Measurements from ENCODE around the gene EGLN2. TPM values are rescaled to one million over a fixed set of nuclear protein-coding genes. Genes with fewer than 3 reads are reported as not detected.
"Not testable (repeated sequence)": the region's sequence is repeated elsewhere in the genome, so short reads cannot be mapped to it uniquely, and the experiment has no call there.

The EGLN2 gene
- polyA plus RNA-seq, 1 donor: 59.5 TPM

- not testable (repeated sequence) for DNase-seq
These were observed 43.0 kb downstream of the EGLN2 start for GRCh38 chr19:40842012-40842411.

GRCh38 chr19:40842997-40843652, 44.1 kb downstream of the EGLN2 start:
- not testable (repeated sequence) for DNase-seq

- DNase-seq: not testable (repeated sequence)
These were observed 44.7 kb downstream of the EGLN2 start for GRCh38 chr19:40843653-40844052.

DNA sequence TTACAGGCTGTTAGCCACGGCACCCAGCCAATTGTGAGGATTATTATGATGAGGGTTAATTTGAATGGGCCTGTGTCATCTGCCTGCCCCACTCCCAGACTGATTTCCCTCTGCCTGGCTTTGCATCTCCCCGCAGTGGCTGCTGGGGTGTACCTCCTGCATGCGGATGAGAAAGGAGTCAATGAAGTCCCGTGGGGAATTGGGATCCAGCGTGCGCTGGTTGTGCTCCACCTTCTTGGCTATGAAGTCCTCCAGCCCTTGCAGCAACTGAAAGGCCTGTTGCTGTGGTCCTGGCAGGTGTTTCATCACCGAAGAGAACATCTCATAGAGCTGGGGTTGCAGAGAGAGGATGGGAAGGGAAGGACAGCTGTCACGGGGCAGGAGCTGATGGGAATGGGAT, 47.7 kb downstream of the EGLN2 start:
- DNase-seq: not testable (repeated sequence)

- DNase-seq: not testable (repeated sequence)
These were observed 51.3 kb downstream of the EGLN2 start, which contains the start of gene CYP2A6 for GRCh38 chr19:40850277-40850676. TSS of gene CYP2A6 (minus strand) at chr19:40850447. CDS start at chr19:40850426, 21 bp downstream.

DNA sequence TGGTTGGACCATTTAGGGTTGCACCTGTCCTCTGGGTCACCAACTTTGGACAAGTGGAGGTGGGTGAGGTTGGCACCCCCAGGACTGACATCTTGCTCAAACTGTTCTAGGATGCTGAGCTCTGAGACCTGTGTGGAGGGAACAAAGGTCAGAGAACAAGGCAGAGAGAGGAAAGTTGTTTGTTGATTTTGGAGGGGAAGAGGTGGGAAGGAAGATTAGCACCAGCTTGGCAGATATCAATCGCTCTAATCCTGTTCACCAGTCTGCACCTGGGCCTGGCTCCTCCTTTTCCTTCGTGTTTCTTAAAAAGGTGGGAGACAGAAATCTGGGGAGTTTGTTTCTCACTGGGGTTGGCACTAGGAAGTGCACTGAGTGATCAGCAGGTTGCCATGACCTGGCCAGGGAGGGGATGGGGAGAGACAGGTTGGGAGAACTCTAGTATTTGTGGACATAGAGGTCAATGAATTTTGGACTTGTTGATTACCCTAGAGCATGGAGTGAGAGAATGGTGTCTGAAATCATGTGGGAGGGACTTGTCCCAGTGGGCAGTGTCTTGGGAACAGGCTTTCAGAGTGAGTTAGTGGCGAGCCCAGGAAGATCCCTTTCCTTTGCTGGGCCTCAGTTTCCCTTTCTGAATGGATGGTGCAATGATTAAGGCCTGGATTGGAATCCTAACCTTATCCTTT, 53.6 kb downstream of the EGLN2 start:
- not testable (repeated sequence) for DNase-seq

Other genes starting within 250 kb of the EGLN2 start
- gene SHKBP1, start 222.3 kb upstream of the EGLN2 start, polyA plus RNA-seq (ENCODE audit: insufficient read length): 48.2 TPM
- gene LTBP4, start 197.8 kb upstream of the EGLN2 start, polyA plus RNA-seq (ENCODE audit: insufficient read length): 187 TPM
- gene NUMBL, start 108.5 kb upstream of the EGLN2 start, polyA plus RNA-seq (ENCODE audit: insufficient read length): 11.8 TPM
- 30.3 TPM for gene COQ8B, start 82.3 kb upstream of the EGLN2 start, polyA plus RNA-seq (ENCODE audit: insufficient read length)
- gene ITPKC, start 82.1 kb upstream of the EGLN2 start, polyA plus RNA-seq (ENCODE audit: insufficient read length): 11.5 TPM
- gene ACTMAP, start 48.7 kb upstream of the EGLN2 start, polyA plus RNA-seq (ENCODE audit: insufficient read length): 18.5 TPM
- 117 TPM for gene SNRPA, start 48.0 kb upstream of the EGLN2 start, polyA plus RNA-seq (ENCODE audit: insufficient read length)
- 4.2 TPM for gene MIA, start 23.7 kb upstream of the EGLN2 start, polyA plus RNA-seq (ENCODE audit: insufficient read length)
- gene RAB4B, start 20.9 kb upstream of the EGLN2 start, polyA plus RNA-seq (ENCODE audit: insufficient read length): 8.8 TPM
- 0.35 TPM for gene CYP2A6, start 51.3 kb downstream of the EGLN2 start, polyA plus RNA-seq (ENCODE audit: insufficient read length)
- 0.40 TPM for gene CYP2A7, start 83.0 kb downstream of the EGLN2 start, polyA plus RNA-seq (ENCODE audit: insufficient read length)
- 3.6 TPM for gene CYP2B6, start 192.1 kb downstream of the EGLN2 start, polyA plus RNA-seq (ENCODE audit: insufficient read length)

Measured in left kidney (tissue), 2 donors.